ENCODE data around the gene VPS13D.

The VPS13D gene

GRCh38 chr1:12244078-12244477 is 14.2 kb downstream of the VPS13D start:
- no peak for DNase-seq

DNA sequence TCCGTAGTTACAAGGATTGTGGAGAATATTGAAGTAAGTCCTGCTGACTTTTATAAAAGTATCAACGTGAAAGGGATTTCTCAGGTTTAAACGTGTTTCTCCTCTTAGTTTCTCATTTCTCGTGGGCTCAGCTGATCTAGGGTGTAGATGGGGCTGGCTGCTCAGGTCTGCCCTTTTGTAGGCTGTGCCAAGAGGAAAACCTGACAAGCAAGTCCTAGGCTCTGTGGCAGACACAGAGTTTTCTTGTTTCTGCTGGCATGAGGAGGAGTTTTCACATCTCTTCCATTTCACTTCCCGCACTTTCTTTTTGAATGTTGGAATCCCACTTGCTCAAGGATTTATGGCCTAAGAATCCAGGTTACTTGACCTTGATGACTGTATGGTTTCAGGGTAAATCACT is 14.8 kb downstream of the VPS13D start:
- DNase-seq: no peak

- no peak for DNase-seq
Measured at GRCh38 chr1:12245116-12245515, 15.3 kb downstream of the VPS13D start.

- no peak for DNase-seq
Measured at GRCh38 chr1:12245733-12246132, 15.9 kb downstream of the VPS13D start.

DNA sequence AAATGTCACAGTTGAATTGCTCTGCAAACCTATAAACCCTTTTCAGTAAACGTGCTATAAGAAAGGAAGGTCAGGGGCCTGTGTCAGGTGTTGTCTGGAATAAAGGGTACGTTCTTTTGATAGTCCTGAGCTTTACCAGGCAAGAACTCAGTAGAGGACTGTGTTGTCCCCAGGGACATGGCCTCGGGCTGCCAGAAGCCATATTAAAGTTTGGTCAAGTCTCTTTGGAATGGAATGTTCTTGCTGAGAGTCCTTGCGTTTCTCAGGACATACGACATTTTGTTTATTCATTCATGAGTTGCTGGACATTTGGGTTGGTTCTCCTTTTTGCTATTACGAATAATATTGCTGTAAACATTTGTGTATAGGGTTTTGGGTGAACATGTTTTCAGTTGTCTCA is 16.8 kb downstream of the VPS13D start:
- DNase-seq: no peak

DNA sequence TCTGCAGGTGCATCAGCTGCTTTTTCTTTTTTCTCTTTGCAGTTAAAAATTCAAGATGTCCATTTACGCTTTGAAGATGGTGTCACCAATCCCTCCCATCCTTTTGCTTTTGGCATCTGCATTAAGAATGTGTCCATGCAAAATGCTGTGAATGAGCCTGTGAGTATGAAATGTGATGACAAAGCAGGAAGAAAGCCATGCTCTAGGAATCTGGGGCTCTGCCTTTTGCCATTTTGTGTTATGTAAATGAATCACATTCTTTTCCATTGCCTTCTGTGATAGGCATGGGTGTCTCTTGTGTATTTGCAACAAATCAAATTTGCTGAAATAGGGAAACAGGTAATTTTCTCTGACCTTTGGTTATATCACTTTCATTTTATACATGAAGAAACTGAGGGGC is 19.4 kb downstream of the VPS13D start:
- no peak for DNase-seq

DNA sequence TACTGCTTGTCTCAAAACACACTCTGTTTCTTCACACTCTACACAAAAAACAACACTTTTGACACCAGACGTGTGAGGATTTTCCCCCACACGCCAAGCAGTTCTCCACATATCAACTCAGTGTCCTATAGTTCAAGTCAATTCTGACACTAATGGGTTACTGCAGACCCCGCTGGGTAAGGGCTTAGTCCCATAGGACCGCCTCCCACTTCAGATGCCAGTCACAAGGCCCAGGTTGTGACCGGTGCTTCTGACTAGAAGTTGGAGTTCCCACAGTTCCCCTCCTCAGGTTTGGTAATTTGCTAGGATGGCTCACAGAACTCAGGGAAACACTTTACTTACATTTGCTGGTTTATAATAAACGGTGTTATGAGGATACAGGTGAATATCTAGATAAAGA is 19.9 kb downstream of the VPS13D start:
- DNase-seq: no peak

- DNase-seq: no peak
Measured at GRCh38 chr1:12251442-12251841, 21.6 kb downstream of the VPS13D start.

DNA sequence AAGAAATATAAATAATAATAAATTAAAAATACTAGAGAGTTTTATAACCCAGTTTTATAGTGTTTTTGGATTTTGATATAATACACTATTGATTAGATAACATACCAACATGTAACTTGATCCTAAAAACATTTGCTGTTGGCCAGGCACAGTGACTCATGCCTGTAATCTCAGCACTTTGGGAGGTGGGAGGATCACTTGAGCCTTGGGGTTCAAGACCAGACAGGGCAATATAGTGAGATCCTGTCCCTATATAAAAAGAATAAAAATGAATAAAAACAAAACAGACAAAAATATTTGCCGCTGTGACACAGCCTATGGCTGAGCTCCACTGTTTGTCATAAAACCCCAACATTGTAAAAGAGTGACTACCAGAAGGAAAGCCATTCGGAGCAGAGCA is 26.1 kb downstream of the VPS13D start:
- DNase-seq: no peak

- DNase-seq: no peak
Measured at GRCh38 chr1:12258272-12258671, 28.4 kb downstream of the VPS13D start.

DNA sequence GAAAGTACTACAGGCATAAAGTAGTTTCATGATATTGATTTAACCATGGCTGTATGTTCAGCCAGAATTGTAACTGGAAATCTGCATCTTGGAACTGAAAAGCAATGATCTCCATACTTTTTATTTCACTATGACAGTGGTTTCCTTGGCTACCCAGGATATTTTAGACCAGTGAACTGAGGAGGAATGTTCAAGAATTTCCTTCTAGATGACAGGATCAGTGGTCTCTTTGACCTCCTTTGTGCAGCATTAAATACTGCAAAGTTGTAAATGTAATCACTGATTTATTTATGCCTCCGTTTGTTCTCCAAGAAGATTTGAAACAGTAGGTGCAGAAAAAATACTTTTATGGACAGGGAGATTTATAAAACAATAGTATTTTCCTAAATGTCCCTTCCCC is 39.5 kb downstream of the VPS13D start:
- DNase-seq: no peak

DNA sequence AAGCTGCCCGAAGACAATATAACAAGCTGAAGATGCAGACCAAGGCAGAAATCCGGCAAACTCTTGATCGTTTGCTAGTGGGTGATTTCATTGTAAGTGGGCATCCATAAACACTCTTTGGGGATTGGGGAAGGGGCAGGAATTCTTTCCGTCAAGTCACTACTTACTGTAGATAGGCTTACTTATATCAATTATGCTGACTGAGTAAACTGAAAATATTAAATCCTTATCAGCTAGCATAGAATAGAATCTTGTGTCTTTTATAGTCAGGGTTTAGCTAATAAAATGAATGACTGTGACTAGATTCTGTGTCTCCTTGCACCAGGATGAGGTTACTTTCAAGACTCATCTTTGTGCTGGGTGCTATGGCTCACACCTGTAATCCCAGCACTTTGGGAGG is 41.2 kb downstream of the VPS13D start:
- DNase-seq: no peak

DNA sequence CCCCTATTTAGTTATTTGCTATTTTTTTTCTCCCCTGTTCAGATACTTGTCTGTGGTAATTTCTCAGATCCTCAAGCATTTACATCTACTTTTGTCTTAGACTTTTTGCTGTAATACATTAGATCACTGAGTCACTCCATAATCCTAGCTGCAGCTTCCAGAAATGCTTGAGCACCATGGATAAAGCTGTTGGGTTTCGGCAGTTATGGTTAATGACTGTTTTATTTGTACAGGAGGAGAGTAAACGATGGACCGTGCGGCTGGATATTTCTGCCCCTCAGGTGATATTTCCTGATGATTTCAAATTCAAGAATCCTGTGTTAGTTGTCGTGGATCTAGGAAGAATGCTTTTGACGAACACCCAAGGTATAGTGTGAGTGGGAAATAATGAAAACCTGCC is 42.9 kb downstream of the VPS13D start:
- DNase-seq: no peak

- no peak for DNase-seq
Measured at GRCh38 chr1:12275370-12275769, 45.5 kb downstream of the VPS13D start.

DNA sequence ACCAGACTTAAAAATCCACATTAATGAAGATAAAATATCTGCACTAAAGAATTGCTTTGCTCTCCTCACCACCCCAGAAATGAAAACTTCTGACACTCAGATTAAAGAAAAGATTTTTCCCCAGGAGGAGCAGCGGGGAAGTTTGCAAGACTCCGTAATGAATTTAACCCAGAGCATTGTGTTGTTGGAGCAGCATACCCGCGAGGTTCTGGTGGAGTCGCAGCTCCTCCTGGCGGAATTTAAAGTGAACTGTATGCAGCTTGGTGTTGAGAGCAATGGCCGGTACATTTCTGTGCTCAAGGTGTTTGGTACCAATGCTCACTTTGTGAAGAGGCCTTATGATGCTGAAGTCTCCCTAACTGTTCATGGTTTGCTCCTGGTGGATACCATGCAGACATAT is 46.4 kb downstream of the VPS13D start:
- DNase-seq: no peak

- no peak for DNase-seq
Measured at GRCh38 chr1:12279003-12279402, 49.2 kb downstream of the VPS13D start.

GRCh38 chr1:12279728-12280464 is 50.1 kb downstream of the VPS13D start:
- DNase-seq: no peak

GRCh38 chr1:12282142-12282541 is 52.3 kb downstream of the VPS13D start:
- DNase-seq: no peak

DNA sequence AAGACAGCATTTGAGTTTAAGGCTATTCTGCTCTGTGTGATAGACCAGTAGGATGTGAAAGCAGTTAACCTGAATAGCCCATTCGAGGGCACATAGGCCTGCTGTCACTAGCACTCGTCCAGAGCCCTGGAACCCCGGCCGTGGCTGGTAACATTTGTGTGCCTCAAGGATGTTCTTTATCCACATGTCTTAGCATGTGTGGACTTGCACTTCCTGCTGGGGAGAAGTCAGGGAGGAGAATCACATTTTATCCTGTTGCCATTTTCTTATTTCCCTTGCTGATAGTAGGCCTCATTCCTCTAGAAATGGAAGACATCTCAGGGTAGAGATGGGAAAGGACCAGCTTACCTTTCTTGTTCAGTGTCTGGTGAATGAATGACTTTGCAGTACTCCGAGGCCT is 54.7 kb downstream of the VPS13D start:
- DNase-seq: no peak

DNA sequence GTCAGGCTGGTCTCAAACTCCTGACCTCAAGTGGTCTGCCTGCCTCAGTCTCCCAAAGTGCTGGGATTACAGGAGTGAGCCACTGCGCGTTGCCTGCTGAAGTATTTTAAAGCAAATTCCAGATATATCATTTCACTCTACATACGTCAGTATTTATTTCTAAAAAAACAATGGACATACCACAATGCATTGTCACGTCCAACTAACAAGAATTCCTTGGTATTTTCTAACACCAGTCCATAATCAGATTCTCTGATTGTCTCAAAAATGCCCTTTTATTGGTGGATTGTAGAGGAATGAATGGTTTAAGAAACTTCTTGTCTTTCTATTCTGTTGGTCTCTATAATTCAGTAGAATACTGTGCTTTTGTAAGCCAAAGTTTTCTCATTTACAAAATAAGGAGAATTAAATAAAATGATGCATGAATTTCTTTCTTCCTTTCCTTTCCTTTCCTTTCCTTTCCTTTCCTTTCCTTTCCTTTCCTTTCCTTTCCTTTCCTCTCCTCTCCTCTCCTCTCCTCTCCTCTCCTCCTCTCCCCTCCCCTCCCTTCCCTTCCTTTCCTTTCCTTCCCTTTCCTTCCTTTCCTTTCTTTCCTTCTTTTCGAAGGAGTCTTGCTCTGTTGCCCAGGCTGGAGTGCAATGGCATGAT is 55.8 kb downstream of the VPS13D start:
- no peak for DNase-seq

DNA sequence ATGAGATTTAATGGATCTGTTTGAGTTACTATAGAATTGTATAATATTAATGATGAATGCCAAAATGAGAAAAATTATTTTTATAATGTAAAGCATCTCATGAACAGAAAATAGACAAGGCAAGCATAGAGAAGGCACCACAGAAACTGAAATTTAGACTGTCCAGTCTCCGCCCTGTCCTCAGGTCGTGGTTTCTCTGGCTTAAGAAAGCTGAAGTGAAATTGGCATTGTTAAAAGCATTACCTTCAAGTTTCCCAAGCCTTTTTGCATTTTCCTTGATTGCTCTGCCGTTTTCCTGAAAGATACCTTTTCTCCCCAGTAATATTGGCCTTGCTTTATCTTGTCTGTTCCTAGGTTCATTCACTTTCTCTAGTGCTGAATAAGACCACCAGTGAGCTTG is 58.0 kb downstream of the VPS13D start:
- no peak for DNase-seq

DNA sequence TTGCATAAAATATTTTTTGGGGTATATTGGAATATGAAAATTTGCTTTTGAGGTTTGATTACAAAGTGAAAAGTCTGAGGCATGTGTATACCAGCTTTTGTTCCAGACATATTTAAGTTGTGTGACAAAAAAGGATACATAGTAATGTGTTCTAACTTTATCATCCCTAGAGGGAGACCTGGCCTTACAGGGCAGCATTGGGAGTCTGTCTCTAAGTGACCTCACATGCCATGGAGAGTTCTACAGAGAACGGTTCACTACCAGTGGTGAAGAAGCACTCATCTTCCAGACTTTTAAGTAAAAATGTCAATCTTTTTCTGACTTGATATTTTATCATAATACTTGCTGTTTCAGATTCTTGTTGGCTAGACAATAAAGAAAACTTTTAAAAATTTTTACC is 61.0 kb downstream of the VPS13D start:
- no peak for DNase-seq

GRCh38 chr1:12293416-12293815 is 63.6 kb downstream of the VPS13D start:
- DNase-seq: no peak

DNA sequence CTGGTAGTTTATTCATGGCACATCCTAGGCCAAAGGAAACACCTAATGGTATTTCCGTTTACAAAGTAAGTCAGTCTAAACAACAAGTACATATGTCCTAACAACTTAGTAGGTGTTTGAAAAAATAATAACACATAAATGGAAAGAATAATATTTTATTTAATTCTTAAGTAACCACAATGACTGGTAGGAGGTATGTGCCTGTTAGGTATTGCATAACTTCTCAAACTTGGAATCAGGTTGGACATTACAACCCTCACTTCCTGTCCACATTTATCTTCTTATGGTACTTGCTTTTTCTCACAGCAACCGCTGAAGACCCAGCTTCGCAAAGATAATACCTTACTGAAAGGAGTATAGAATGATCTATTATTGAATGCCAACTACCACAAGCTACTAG is 64.2 kb downstream of the VPS13D start:
- no peak for DNase-seq

GRCh38 chr1:12296016-12296415 is 66.2 kb downstream of the VPS13D start:
- no peak for DNase-seq
